GM23338 (cell line): Measurements from ENCODE around the gene THSD4.

Experiments
- EZH2 ChIP-seq: fragments of 200-600 bp; sonication (generic); IDR thresholded peaks from one replicate; pipeline ENCODE4 v1.8.0; 2017; ENCODE audit warnings: antibody characterized with exemption, mild to moderate bottlenecking, low read depth; ENCODE audit not compliant: unreplicated experiment
- EZH2phosphoT487 ChIP-seq: fragments of 200-600 bp; sonication (generic); IDR thresholded peaks from one replicate; pipeline ENCODE4 v1.8.1; 2018; ENCODE audit warnings: antibody characterized with exemption; ENCODE audit not compliant: unreplicated experiment
- JUNB ChIP-seq: IDR thresholded peaks from one replicate; pipeline ENCODE4 v1.6.1; 2016; ENCODE audit warnings: antibody characterized with exemption; ENCODE audit not compliant: unreplicated experiment
- POLR2AphosphoS5 ChIP-seq: IDR thresholded peaks from 2 replicates; pipeline ENCODE4 v1.6.1; 2016; ENCODE audit warnings: antibody characterized with exemption, low read depth
- REST ChIP-seq: IDR thresholded peaks from one replicate; pipeline ENCODE4 v1.6.1; 2018; ENCODE audit warnings: antibody characterized with exemption; ENCODE audit not compliant: unreplicated experiment
- STAT1 ChIP-seq: IDR thresholded peaks from one replicate; pipeline ENCODE4 v1.6.1; 2016; ENCODE audit warnings: antibody characterized with exemption; ENCODE audit not compliant: unreplicated experiment
- ZNF114 ChIP-seq: fragments of 250-450 bp; sonication (Bioruptor Pico); IDR thresholded peaks from 2 replicates; pipeline ENCODE4 v1.5.0; 2020; ENCODE audit warnings: mild to moderate bottlenecking, moderate library complexity
- TF ChIP-seq, protein P1 (sequence below), 2 experiments: fragments of 200-600 bp in 1 of 2; sonication (generic) in 1 of 2; conservative IDR thresholded peaks; 2 replicates each; pipeline versions ENCODE4 v1.5.1 to v1.6.1; 2016 to 2017; ENCODE audit warnings: antibody characterized with exemption in 2 of 2, low read depth in 2 of 2, mild to moderate bottlenecking in 2 of 2, moderate library complexity in 1 of 2
- TF ChIP-seq, protein P2 (sequence below): IDR thresholded peaks from 2 replicates; pipeline ENCODE4 v1.6.1; 2016; ENCODE audit warnings: antibody characterized with exemption

DNA sequence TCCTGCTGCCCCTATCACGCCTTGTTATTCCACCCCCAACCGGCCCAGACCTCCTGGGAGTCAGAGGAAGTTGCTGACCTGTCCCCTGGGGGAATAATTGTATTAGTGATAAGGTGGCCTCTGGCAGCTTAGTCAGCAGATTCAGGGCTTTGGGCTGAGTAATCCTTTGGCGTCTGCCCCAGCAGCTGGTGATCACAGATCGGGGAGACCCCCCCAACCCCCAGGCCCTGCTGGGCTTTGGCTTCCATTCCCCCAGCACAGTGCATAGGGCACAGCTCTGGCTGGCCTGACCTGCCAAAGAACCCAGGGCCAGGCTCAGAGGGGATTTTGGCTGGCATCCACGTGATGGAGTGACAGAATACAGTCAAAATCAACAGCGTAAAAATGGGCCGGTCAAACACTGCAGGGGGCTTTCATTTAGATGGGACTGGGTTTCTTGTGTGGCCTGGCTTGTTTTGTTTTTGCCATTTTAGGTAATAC is 691.2 kb downstream of the THSD4 start:
- TF ChIP-seq, protein P1, sequence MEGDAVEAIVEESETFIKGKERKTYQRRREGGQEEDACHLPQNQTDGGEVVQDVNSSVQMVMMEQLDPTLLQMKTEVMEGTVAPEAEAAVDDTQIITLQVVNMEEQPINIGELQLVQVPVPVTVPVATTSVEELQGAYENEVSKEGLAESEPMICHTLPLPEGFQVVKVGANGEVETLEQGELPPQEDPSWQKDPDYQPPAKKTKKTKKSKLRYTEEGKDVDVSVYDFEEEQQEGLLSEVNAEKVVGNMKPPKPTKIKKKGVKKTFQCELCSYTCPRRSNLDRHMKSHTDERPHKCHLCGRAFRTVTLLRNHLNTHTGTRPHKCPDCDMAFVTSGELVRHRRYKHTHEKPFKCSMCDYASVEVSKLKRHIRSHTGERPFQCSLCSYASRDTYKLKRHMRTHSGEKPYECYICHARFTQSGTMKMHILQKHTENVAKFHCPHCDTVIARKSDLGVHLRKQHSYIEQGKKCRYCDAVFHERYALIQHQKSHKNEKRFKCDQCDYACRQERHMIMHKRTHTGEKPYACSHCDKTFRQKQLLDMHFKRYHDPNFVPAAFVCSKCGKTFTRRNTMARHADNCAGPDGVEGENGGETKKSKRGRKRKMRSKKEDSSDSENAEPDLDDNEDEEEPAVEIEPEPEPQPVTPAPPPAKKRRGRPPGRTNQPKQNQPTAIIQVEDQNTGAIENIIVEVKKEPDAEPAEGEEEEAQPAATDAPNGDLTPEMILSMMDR (conservative IDR thresholded peaks at IDR 0.05; ENCODE audit: low read depth in 2 of 2) = no peak
- no peak for TF ChIP-seq EZH2
- TF ChIP-seq, protein P2, sequence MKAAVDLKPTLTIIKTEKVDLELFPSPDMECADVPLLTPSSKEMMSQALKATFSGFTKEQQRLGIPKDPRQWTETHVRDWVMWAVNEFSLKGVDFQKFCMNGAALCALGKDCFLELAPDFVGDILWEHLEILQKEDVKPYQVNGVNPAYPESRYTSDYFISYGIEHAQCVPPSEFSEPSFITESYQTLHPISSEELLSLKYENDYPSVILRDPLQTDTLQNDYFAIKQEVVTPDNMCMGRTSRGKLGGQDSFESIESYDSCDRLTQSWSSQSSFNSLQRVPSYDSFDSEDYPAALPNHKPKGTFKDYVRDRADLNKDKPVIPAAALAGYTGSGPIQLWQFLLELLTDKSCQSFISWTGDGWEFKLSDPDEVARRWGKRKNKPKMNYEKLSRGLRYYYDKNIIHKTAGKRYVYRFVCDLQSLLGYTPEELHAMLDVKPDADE = no peak
- no peak for TF ChIP-seq POLR2AphosphoS5
- TF ChIP-seq EZH2phosphoT487 = no peak
- TF ChIP-seq REST = no peak
- no peak for TF ChIP-seq ZNF114 (CRISPR knock-in tag)
- TF ChIP-seq STAT1 = no peak
- TF ChIP-seq JUNB = no peak
